Astrocyte (in vitro differentiated cells and primary cell): ENCODE data around the gene GNG14. TPM values are rescaled to one million over a fixed set of nuclear protein-coding genes. Genes with fewer than 3 reads are reported as not detected.

Experiments used
- DNase-seq: peaks from one replicate; pipeline ENCODE4 v3.0.0-alpha.2; 2010; ENCODE audit warnings: low read depth
- FAIRE-seq: peaks from 2 replicates; lab custom pipeline; 2011; peaks lifted over from hg19 to GRCh38; lab: Jason Lieb, UNC
- H2AFZ ChIP-seq: 2 replicates; pipeline ENCODE4 v1.6.0; 2012; ENCODE audit warnings: low read depth, low read length, inconsistent platforms
- H3K27ac ChIP-seq: 2 replicates; pipeline ENCODE4 v1.5.1; 2011; ENCODE audit warnings: low read depth, low read length, inconsistent platforms
- H3K27me3 ChIP-seq: 2 replicates; pipeline ENCODE4 v1.6.0; 2011; ENCODE audit warnings: low read length, inconsistent platforms; ENCODE audit not compliant: insufficient read depth
- H3K36me3 ChIP-seq: 2 replicates; pipeline ENCODE4 v1.5.1; 2011; ENCODE audit warnings: low read length, inconsistent platforms; ENCODE audit not compliant: insufficient read depth
- H3K4me1 ChIP-seq: 2 replicates; pipeline ENCODE4 v1.5.1; 2011; ENCODE audit warnings: low read length, inconsistent platforms; ENCODE audit not compliant: insufficient read depth
- H3K4me2 ChIP-seq: 2 replicates; pipeline ENCODE4 v1.6.0; 2012; ENCODE audit warnings: low read length, inconsistent platforms
- H3K4me3 ChIP-seq: 2 replicates; pipeline ENCODE4 v1.5.1; 2011; ENCODE audit warnings: low read depth, mild to moderate bottlenecking, low read length, inconsistent platforms; ENCODE audit not compliant: insufficient read depth
- H3K79me2 ChIP-seq: 2 replicates; pipeline ENCODE4 v1.6.0; 2012; ENCODE audit warnings: mild to moderate bottlenecking, low read length, inconsistent platforms; ENCODE audit not compliant: insufficient read depth
- H3K9ac ChIP-seq: 2 replicates; pipeline ENCODE4 v1.6.0; 2012; ENCODE audit warnings: mild to moderate bottlenecking, low read length, inconsistent platforms
- H3K9me3 ChIP-seq: 2 replicates; pipeline ENCODE4 v1.5.1; 2012; ENCODE audit warnings: low read depth, mild to moderate bottlenecking, low read length, inconsistent platforms; ENCODE audit not compliant: insufficient read depth
- H4K20me1 ChIP-seq: 2 replicates; pipeline ENCODE4 v1.6.0; 2012; ENCODE audit warnings: low read length, inconsistent platforms; ENCODE audit not compliant: insufficient read depth
- H3K27ac Mint-ChIP-seq: one replicate; pipeline ENCODE4 v1.8.0; 2021; ENCODE audit warnings: mild to moderate bottlenecking, mixed read lengths; ENCODE audit not compliant: unreplicated experiment
- H3K27me3 Mint-ChIP-seq: one replicate; pipeline ENCODE4 v1.8.0; 2021; ENCODE audit warnings: low read depth, mixed read lengths; ENCODE audit not compliant: unreplicated experiment
- H3K36me3 Mint-ChIP-seq: one replicate; pipeline ENCODE4 v1.8.0; 2021; ENCODE audit warnings: low read depth, mixed read lengths; ENCODE audit not compliant: unreplicated experiment
- H3K4me1 Mint-ChIP-seq: one replicate; pipeline ENCODE4 v1.8.0; 2021; ENCODE audit warnings: low read depth, mixed read lengths; ENCODE audit not compliant: unreplicated experiment
- H3K4me3 Mint-ChIP-seq: one replicate; pipeline ENCODE4 v1.8.0; 2021; ENCODE audit warnings: mild to moderate bottlenecking, moderate library complexity, mixed read lengths; ENCODE audit not compliant: unreplicated experiment
- H3K9me3 Mint-ChIP-seq: one replicate; pipeline ENCODE4 v1.8.0; 2021; ENCODE audit warnings: mild to moderate bottlenecking, mixed read lengths; ENCODE audit not compliant: unreplicated experiment
- EZH2 ChIP-seq: IDR thresholded peaks from 2 replicates; pipeline ENCODE4 v1.6.1; 2012; ENCODE audit warnings: mild to moderate bottlenecking, low read length, inconsistent platforms; ENCODE audit not compliant: insufficient read depth
- total RNA-seq: library from RNA; stranded (reverse); gene quantifications from 2 replicates; pipeline ENCODE4 v1.2.1, GENCODE V29; 2021
- TF ChIP-seq, protein P1 (sequence below): IDR thresholded peaks from 2 replicates; pipeline ENCODE4 v1.5.1; 2011; ENCODE audit warnings: low read depth, mild to moderate bottlenecking, inconsistent platforms, low read length, moderate library complexity; ENCODE audit not compliant: insufficient read depth

The GNG14 gene
- total RNA-seq, 1 donor from 2014 or later: not detected

DNA sequence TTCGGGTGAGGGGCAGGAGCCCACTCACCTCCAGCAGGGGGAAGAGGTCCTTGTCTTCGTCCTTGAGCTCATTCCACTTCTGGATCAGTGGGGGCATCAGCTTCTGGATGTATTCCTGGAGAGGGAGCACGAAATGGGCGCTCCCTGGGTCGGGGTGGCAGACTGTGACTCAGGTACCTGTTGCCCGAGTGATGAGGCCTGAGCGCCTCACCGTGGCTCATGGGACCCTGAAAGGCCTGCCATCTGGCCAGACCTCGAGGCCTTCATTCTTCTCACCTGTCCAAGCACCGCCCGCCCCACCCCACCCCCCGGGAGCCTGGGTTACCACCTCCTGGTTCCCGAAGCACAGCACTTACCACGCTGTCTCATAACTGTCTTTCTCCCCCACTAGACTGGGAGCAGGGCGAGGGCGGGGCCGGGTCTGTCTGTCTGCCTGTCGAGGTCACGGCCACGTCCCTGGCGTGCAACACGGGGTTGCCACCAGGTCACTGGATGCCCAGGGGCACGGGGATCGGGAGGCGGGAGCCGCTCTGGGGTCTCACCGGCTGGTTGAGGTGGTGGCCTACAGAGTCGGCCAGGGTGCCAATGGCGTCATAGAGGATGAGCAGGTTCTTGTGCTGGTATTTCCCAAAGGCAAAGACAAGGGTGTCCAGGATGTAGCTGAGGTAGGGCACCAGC, 18.0 kb downstream of the GNG14 start:
- Histone ChIP-seq H3K9me3 (no peaks in the 10 kb centered on the region), H3K4me2 (no peak overlapping the region), H3K4me1 (no peaks in the 10 kb centered on the region), H3K27ac (no peak overlapping the region), H3K27me3 (no peaks in the 10 kb centered on the region), H3K79me2 (peaks cover 16% of the 10 kb centered on the region), H3K4me3 (no peak overlapping the region), H4K20me1 (peaks cover 44% of the 10 kb centered on the region), H2AFZ (no peak overlapping the region), H3K9ac (no peak overlapping the region), H3K36me3 (peaks cover 35% of the 10 kb centered on the region)
- no peaks in the 10 kb centered on the region for H3K9me3 Mint-ChIP-seq
- peaks cover 9% of the 10 kb centered on the region for H3K36me3 Mint-ChIP-seq
- FAIRE-seq (no peak), DNase-seq (no peak)
- no peaks in the 10 kb centered on the region for H3K27me3 Mint-ChIP-seq
- no peak for TF ChIP-seq EZH2
- TF ChIP-seq, protein P1, sequence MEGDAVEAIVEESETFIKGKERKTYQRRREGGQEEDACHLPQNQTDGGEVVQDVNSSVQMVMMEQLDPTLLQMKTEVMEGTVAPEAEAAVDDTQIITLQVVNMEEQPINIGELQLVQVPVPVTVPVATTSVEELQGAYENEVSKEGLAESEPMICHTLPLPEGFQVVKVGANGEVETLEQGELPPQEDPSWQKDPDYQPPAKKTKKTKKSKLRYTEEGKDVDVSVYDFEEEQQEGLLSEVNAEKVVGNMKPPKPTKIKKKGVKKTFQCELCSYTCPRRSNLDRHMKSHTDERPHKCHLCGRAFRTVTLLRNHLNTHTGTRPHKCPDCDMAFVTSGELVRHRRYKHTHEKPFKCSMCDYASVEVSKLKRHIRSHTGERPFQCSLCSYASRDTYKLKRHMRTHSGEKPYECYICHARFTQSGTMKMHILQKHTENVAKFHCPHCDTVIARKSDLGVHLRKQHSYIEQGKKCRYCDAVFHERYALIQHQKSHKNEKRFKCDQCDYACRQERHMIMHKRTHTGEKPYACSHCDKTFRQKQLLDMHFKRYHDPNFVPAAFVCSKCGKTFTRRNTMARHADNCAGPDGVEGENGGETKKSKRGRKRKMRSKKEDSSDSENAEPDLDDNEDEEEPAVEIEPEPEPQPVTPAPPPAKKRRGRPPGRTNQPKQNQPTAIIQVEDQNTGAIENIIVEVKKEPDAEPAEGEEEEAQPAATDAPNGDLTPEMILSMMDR: no peak
- no peaks in the 10 kb centered on the region for H3K4me1 Mint-ChIP-seq
- H3K27ac Mint-ChIP-seq: no peak overlapping the region
- no peak overlapping the region for H3K4me3 Mint-ChIP-seq

DNA sequence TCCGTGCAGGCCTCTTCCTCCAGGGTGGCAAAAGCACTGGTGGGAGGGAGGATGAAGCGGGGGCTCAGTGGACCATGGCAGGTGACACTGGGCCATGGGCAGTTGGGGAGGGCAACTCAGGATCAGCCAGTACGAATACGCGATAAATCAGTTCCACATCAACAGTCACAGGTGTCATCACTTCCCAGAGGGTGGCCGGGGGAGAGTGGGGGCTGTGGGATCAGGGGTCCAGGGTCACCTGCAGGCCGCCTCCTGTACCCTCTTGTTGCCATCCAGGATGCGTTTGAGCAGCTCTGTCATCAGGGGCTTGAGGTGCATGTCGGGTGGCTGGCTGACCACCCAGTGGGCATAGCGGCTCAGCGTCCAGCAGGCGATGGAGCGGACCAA, 18.5 kb downstream of the GNG14 start:
- Histone ChIP-seq H4K20me1 (peaks cover 47% of the 10 kb centered on the region), H3K4me1 (no peaks in the 10 kb centered on the region), H3K4me2 (no peak overlapping the region), H3K79me2 (peaks cover 16% of the 10 kb centered on the region), H3K9me3 (no peaks in the 10 kb centered on the region), H3K27me3 (no peaks in the 10 kb centered on the region), H3K9ac (no peak overlapping the region), H3K27ac (no peak overlapping the region), H3K36me3 (peaks cover 38% of the 10 kb centered on the region), H2AFZ (no peak overlapping the region), H3K4me3 (no peak overlapping the region)
- Mint-ChIP-seq H3K9me3 (no peaks in the 10 kb centered on the region), H3K27me3 (no peaks in the 10 kb centered on the region), H3K4me1 (no peaks in the 10 kb centered on the region), H3K27ac (no peak overlapping the region), H3K36me3 (peaks cover 9% of the 10 kb centered on the region), H3K4me3 (no peak overlapping the region)
- no peak for DNase-seq
- TF ChIP-seq, protein P1: no peak
- TF ChIP-seq EZH2: no peak
- no peak for FAIRE-seq

GRCh38 chr19:12708641-12709040, 20.8 kb downstream of the GNG14 start:
- FAIRE-seq (no peak), DNase-seq (no peak)
- Histone ChIP-seq H3K4me1 (no peaks in the 10 kb centered on the region), H3K9me3 (no peaks in the 10 kb centered on the region), H2AFZ (no peak overlapping the region), H3K4me2 (no peak overlapping the region), H3K4me3 (no peak overlapping the region), H3K27ac (no peak overlapping the region), H3K9ac (no peak overlapping the region), H3K36me3 (peaks cover 34% of the 10 kb centered on the region), H4K20me1 (peaks cover 42% of the 10 kb centered on the region), H3K79me2 (peaks cover 21% of the 10 kb centered on the region), H3K27me3 (no peaks in the 10 kb centered on the region)
- no peaks in the 10 kb centered on the region for H3K27me3 Mint-ChIP-seq
- H3K4me3 Mint-ChIP-seq: no peak overlapping the region
- no peaks in the 10 kb centered on the region for H3K9me3 Mint-ChIP-seq
- no peak overlapping the region for H3K27ac Mint-ChIP-seq
- TF ChIP-seq, protein P1: no peak
- TF ChIP-seq EZH2: no peak
- peaks cover 2% of the 10 kb centered on the region for H3K36me3 Mint-ChIP-seq
- H3K4me1 Mint-ChIP-seq: no peaks in the 10 kb centered on the region
